ENCODE data around the gene PABPN1L.

DNA sequence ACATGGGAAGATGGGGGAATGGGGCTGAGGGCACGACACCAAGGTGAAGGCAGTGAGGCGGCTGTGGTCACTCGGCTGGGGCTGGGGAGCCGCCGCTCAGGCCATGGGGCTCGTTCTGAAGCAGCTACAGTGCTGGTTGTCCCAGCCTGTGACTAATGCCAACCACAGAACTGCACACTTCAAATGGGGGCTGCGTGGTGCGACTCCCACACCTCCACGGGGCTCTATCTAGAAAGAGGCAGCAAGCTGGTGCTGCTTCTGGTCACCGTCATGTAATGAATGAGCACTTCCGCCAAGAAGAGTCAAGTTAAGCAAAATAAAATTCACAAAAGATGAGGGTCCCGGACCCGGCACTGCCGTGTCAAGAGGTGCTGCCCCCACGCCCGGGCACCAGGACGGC lies 29.7 kb downstream of the PABPN1L start:
- no peak for TF ChIP-seq MAFK (conservative IDR thresholded peaks at IDR 0.05 in 1 of 2, IDR thresholded peaks at IDR 0.05 in 1 of 2; ENCODE audit: low read length in 2 of 2)
- TF ChIP-seq ZNF652 (CRISPR knock-in tag; IDR thresholded peaks at IDR 0.05; ENCODE audit: borderline replicate concordance, low read depth) = no peak
- TF ChIP-seq FOXJ3 (CRISPR knock-in tag; IDR thresholded peaks at IDR 0.05; ENCODE audit: borderline replicate concordance) = no peak
- no peak for TF ChIP-seq HDAC2 (CRISPR knock-in tag; IDR thresholded peaks at IDR 0.05)
- no peak for TF ChIP-seq MIER3 (CRISPR knock-in tag; IDR thresholded peaks at IDR 0.05; ENCODE audit: borderline replicate concordance)
- TF ChIP-seq SALL1 (CRISPR knock-in tag; IDR thresholded peaks at IDR 0.05) = no peak
- TF ChIP-seq POLR2A (IDR thresholded peaks at IDR 0.05; ENCODE audit: insufficient read depth in 1 of 2, low read depth in 2 of 2, low read length in 2 of 2) = no peak
- no peak for TF ChIP-seq ZNF274 (CRISPR knock-in tag; IDR thresholded peaks at IDR 0.05)
- no peak for TF ChIP-seq MTA3 (CRISPR knock-in tag; IDR thresholded peaks at IDR 0.05)
- no peak for TF ChIP-seq ZNF296 (CRISPR knock-in tag; conservative IDR thresholded peaks at IDR 0.05)
- no peak for TF ChIP-seq ZNF24 (IDR thresholded peaks at IDR 0.05)

All from HepG2 (cell line).